OCI-LY7 (cell line): ENCODE results near the gene NBR1. TPM values are rescaled to one million over a fixed set of nuclear protein-coding genes. Genes with fewer than 3 reads are reported as not detected.
"Not testable (repeated sequence)": the region's sequence is repeated elsewhere in the genome, so short reads cannot be mapped to it uniquely, and the experiment has no call there.

Source experiments
- BruUV-seq: library from RNA; stranded (reverse); fragments of 400-500 nt; replicated peaks from 2 replicates; lab custom pipeline; 2021; lab: Mats Ljungman, UMichigan
- CTCF ChIA-PET: fragments of 300-600 bp; sonication (Branson Sonifier 250); formaldehyde crosslinking; loops from one replicate; lab custom pipeline; 2022; ENCODE audit warnings: antibody characterized with exemption; ENCODE audit not compliant: unreplicated experiment; lab: Charles Lee
- POLR2A ChIA-PET: fragments of 300-600 bp; sonication (Branson Sonifier 250); formaldehyde crosslinking; loops from one replicate; lab custom pipeline; 2022; ENCODE audit warnings: antibody characterized with exemption; lab: Charles Lee
- DNase-seq: peaks from one replicate; pipeline ENCODE4 v3.0.0-alpha.2; 2015; ENCODE audit warnings: low spot score
- H2AFZ ChIP-seq: fragments of 200-600 bp; sonication (generic), shearing (Covaris generic); 2 replicates; pipeline ENCODE4 v1.6.1; 2014; ENCODE audit warnings: mild to moderate bottlenecking, antibody characterized with exemption, low read length, moderate library complexity
- H3K27ac ChIP-seq: fragments of 200-600 bp; sonication (generic); 2 replicates; pipeline ENCODE4 v1.5.1; 2014; ENCODE audit warnings: mixed run types, low read depth, mild to moderate bottlenecking, moderate library complexity, low read length, inconsistent platforms; ENCODE audit not compliant: poor library complexity, severe bottlenecking
- H3K36me3 ChIP-seq: fragments of 200-600 bp; sonication (generic); 2 replicates; pipeline ENCODE4 v1.6.1; 2014; ENCODE audit warnings: mild to moderate bottlenecking, antibody characterized with exemption, low read length, moderate library complexity, mixed read lengths; ENCODE audit not compliant: insufficient read depth
- H3K4me1 ChIP-seq: fragments of 200-600 bp; sonication (generic); 2 replicates; pipeline ENCODE4 v1.5.1; 2014; ENCODE audit warnings: mild to moderate bottlenecking, low read length; ENCODE audit not compliant: insufficient read depth, poor library complexity, severe bottlenecking
- H3K4me2 ChIP-seq: fragments of 200-600 bp; sonication (generic); 2 replicates; pipeline ENCODE4 v1.6.1; 2014; ENCODE audit warnings: mild to moderate bottlenecking, low read length
- H3K4me3 ChIP-seq: fragments of 200-600 bp; sonication (generic); 2 replicates; pipeline ENCODE4 v1.5.1; 2014; ENCODE audit warnings: mild to moderate bottlenecking, low read depth, low read length; ENCODE audit not compliant: poor library complexity, severe bottlenecking
- H3K79me2 ChIP-seq: fragments of 200-600 bp; sonication (generic); 2 replicates; pipeline ENCODE4 v1.6.1; 2016; ENCODE audit warnings: low read depth, mild to moderate bottlenecking, low read length, moderate library complexity, mixed read lengths; ENCODE audit not compliant: insufficient read depth
- H3K9me2 ChIP-seq: fragments of 200-600 bp; sonication (generic); 2 replicates; pipeline ENCODE4 v1.6.1; 2016; ENCODE audit warnings: mild to moderate bottlenecking, low read length, mixed read lengths; ENCODE audit not compliant: insufficient read depth
- H3K9me3 ChIP-seq: fragments of 200-600 bp; sonication (generic); 2 replicates; pipeline ENCODE4 v1.6.1; 2014; ENCODE audit warnings: mild to moderate bottlenecking, mixed run types, low read length, mixed read lengths
- H4K20me1 ChIP-seq: fragments of 200-600 bp; sonication (generic); 2 replicates; pipeline ENCODE4 v1.6.1; 2014; ENCODE audit warnings: mild to moderate bottlenecking, antibody characterized with exemption, low read length, moderate library complexity, mixed read lengths; ENCODE audit not compliant: insufficient read depth
- EZH2phosphoT487 ChIP-seq: fragments of 200-600 bp; sonication (generic); IDR thresholded peaks from 2 replicates; pipeline ENCODE4 v1.6.1; 2018; ENCODE audit warnings: low read depth, borderline replicate concordance, mild to moderate bottlenecking, mixed run types, antibody characterized with exemption, low read length, moderate library complexity, mixed read lengths
- intact Hi-C: fragments of 100-400 bp; cut with micrococcal nuclease; formaldehyde crosslinking; loops from one replicate; pipeline ENCODE4 v1.10.0; 2022; ENCODE audit not compliant: unreplicated experiment
- total RNA-seq, 2 experiments: library from RNA; depleted of rRNA in 1 of 2; stranded (reverse); fragments of >200 nt in 1 of 2; shearing (Covaris generic) in 1 of 2; gene quantifications; 2 replicates each; pipeline ENCODE4 v1.2.3, GENCODE V29; 2014 to 2022
- TF ChIP-seq, protein P1 (sequence below): fragments of 200-600 bp; sonication (generic); conservative IDR thresholded peaks from 2 replicates; pipeline ENCODE4 v1.5.1; 2014; ENCODE audit warnings: mild to moderate bottlenecking, antibody characterized with exemption, low read length, moderate library complexity, mixed read lengths

NBR1 gene
- total RNA-seq, 2 experiments from 2014 or later: 16.2 to 38.6 TPM

DNA sequence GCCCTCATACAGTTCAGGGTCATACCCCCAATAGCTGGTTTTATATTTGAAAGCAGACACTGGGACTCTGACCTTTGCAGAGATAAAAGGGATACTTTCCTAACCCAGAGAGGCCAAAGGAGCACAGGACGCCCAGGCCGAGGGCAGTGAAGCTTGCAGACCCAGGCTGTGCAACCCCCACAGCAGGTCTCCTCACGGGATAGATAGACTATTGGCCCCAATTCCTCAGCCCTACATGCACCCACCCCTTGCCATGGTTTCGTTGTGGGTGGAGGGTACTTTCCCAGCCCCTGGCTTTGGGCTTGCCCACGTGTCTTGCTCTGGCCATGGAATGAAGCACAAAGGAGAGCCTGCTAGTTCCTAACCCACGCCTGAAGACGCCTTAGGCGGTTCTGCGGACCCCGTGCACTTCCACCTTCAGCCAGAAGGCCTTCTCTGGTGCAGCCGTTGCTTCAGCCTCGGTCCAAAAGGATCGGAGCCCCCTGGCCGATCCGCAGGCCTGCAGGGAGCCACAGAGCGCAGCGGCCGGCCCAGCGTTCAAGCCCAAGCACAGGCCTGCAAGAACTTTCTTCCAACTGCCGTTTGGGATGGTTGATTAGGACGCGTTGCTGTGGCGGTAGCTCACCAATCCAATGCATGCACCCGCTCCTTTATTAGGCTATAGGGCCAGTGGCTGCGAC, 36.1 kb upstream of the NBR1 start:
- no peak overlapping the region for H3K4me3 ChIP-seq
- no peaks in the 10 kb centered on the region for H3K9me3 ChIP-seq
- no peak overlapping the region for H3K4me2 ChIP-seq
- BruUV-seq: no TSS peak
- peaks cover 19% of the 10 kb centered on the region; the same call in 1 of the 2 replicates for H3K79me2 ChIP-seq
- intact Hi-C loops: no loop called here
- H3K4me1 ChIP-seq: peaks cover 89% of the 10 kb centered on the region
- peak overlapping the region; percentile 21 for H3K27ac ChIP-seq
- no peak for TF ChIP-seq EZH2phosphoT487
- TF ChIP-seq, protein P1, sequence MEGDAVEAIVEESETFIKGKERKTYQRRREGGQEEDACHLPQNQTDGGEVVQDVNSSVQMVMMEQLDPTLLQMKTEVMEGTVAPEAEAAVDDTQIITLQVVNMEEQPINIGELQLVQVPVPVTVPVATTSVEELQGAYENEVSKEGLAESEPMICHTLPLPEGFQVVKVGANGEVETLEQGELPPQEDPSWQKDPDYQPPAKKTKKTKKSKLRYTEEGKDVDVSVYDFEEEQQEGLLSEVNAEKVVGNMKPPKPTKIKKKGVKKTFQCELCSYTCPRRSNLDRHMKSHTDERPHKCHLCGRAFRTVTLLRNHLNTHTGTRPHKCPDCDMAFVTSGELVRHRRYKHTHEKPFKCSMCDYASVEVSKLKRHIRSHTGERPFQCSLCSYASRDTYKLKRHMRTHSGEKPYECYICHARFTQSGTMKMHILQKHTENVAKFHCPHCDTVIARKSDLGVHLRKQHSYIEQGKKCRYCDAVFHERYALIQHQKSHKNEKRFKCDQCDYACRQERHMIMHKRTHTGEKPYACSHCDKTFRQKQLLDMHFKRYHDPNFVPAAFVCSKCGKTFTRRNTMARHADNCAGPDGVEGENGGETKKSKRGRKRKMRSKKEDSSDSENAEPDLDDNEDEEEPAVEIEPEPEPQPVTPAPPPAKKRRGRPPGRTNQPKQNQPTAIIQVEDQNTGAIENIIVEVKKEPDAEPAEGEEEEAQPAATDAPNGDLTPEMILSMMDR: no peak
- peaks cover 45% of the 10 kb centered on the region for H3K36me3 ChIP-seq
- H4K20me1 ChIP-seq: no peaks in the 10 kb centered on the region
- H2AFZ ChIP-seq: no peak overlapping the region
- H3K9me2 ChIP-seq: no peaks in the 10 kb centered on the region
- DNase-seq: no peak
- POLR2A ChIA-PET: interaction anchor here (1.0 kb wide), 1 partner anchor 37 kb away, joined by 5 read pairs; no protein-coding TSS in a partner anchor
- CTCF ChIA-PET: interaction anchor here (0.5 kb wide), 1 partner anchor 39 kb away, joined by 3 read pairs; no protein-coding TSS in a partner anchor

DNA sequence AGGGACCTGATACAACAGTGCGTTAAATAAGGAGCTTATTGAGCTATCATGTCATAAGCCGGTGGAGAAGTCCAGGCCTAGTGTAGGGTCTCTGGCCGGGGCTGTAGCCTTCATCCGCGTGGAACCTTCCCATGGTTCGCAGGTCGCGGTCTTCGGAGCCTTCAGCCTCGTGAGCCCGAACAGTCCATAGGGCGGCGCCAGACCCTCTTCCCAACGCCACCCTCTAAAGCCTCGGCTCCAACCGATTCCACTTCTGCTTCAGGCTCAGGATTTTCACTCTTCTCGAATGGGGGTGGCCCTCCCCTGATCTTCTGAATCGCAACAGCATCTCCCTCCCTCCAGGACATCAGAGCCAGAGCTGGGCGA, 35.6 kb upstream of the NBR1 start:
- H3K9me3 ChIP-seq: no peaks in the 10 kb centered on the region
- peak overlapping the region; percentile 40 for H3K4me2 ChIP-seq
- peak overlapping the region; percentile 77 for H3K27ac ChIP-seq
- H3K4me3 ChIP-seq: no peak overlapping the region
- H3K79me2 ChIP-seq: peaks cover 14% of the 10 kb centered on the region; the same call in 1 of the 2 replicates
- no TSS peak for BruUV-seq
- no peaks in the 10 kb centered on the region for H4K20me1 ChIP-seq
- H2AFZ ChIP-seq: no peak overlapping the region
- intact Hi-C loops: no loop called here
- ChIA-PET POLR2A (no interaction called here), CTCF (interaction anchor here (0.5 kb wide), 1 partner anchor 38 kb away, joined by 3 read pairs; no protein-coding TSS in a partner anchor)
- no peaks in the 10 kb centered on the region for H3K9me2 ChIP-seq
- no peak for DNase-seq
- H3K4me1 ChIP-seq: peaks cover 89% of the 10 kb centered on the region
- TF ChIP-seq EZH2phosphoT487: no peak
- TF ChIP-seq, protein P1: no peak
- H3K36me3 ChIP-seq: peaks cover 45% of the 10 kb centered on the region

DNA sequence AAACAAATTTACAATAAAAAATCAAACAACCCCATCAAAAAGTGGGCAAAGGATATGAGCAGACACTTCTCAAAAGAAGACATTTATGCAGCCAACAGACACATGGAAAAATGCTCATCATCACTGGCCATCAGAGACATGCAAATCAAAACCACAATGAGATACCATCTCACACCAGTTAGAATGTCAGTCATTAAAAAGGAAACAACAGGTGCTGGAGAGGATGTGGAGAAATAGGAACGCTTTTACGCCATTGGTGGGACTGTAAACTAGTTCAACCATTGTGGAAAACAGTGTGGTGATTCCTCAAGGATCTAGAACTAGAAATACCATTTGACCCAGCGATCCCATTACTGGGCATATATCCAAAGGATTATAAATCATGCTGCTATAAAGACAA, 34.4 kb upstream of the NBR1 start:
- peaks cover 38% of the 10 kb centered on the region for H3K36me3 ChIP-seq
- BruUV-seq: TSS peak; percentile 49
- H3K9me3 ChIP-seq, H2AFZ ChIP-seq, H3K79me2 ChIP-seq, CTCF ChIA-PET, H3K9me2 ChIP-seq, intact Hi-C loops, POLR2A ChIA-PET, H3K4me3 ChIP-seq, H4K20me1 ChIP-seq: not testable (repeated sequence)
- DNase-seq: peak; percentile 48
- H3K4me2 ChIP-seq: peak overlapping the region; percentile 36; the same call in 1 of the 2 replicates
- peak overlapping the region; percentile 77 for H3K27ac ChIP-seq
- H3K4me1 ChIP-seq: peaks cover 80% of the 10 kb centered on the region

DNA sequence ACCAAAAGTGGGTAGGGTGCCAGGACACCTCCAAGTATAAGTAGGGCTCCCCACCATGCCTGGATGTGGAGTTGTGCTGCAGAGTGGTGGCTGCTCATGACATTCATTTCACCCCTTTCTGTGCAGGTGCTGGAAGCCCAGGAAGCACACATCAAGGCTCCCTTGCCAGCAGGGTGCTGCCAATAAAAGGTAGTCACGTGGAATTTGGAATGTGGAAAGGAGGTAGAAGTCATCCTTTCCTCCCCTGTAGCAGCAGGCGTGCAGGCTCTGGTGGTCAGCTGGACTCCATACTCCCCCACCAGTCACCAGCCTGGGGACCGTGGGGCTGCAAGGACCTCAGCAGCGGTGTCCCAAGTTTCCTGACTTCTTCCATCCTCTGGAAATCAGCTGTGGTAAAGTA, 32.5 kb upstream of the NBR1 start:
- H3K79me2 ChIP-seq, H2AFZ ChIP-seq, H3K9me3 ChIP-seq, DNase-seq, H3K27ac ChIP-seq, H4K20me1 ChIP-seq, BruUV-seq, CTCF ChIA-PET, intact Hi-C loops, H3K4me3 ChIP-seq, H3K9me2 ChIP-seq: not testable (repeated sequence)
- peaks cover 21% of the 10 kb centered on the region for H3K36me3 ChIP-seq
- H3K4me1 ChIP-seq: peaks cover 67% of the 10 kb centered on the region
- POLR2A ChIA-PET: interaction anchor here (0.6 to 0.7 kb wide), 2 partner anchors 70 to 105 kb away, joined by 3 to 4 read pairs; no protein-coding TSS in a partner anchor
- peak overlapping the region; percentile 4; the same call in 1 of the 2 replicates for H3K4me2 ChIP-seq
